Measurements from ENCODE around the gene OPCML. TPM values are rescaled to one million over a fixed set of nuclear protein-coding genes. Genes with fewer than 3 reads are reported as not detected.
A peak's percentile ranks its signal among the peaks of the same experiment; 100 is the strongest.

OPCML gene
- total and polyA plus RNA-seq, 2 experiments from 2014 or later, result 1.2 to 4.4 TPM

GRCh38 chr11:133096981-133097380 lies 435.3 kb downstream of the OPCML start:
- no peaks in the 10 kb centered on the region for H3K27me3 ChIP-seq (ENCODE audit: insufficient read depth)
- H3K79me2 ChIP-seq (replicated peaks; ENCODE audit: insufficient read depth), result no peaks in the 10 kb centered on the region; the same call in 1 of the 2 replicates
- no peak overlapping the region for H3K4me3 ChIP-seq
- Mint-ChIP-seq H3K36me3 (ENCODE audit: low read depth) (peaks cover 3% of the 10 kb centered on the region; the same call in 2 of the 3 replicates), H3K27me3 (ENCODE audit: insufficient read depth, low read depth, poor library complexity) (peaks cover 1% of the 10 kb centered on the region), H3K27ac (no peak overlapping the region), H3K4me3 (no peak overlapping the region), H3K4me1 (peaks cover 19% of the 10 kb centered on the region), H3K9me3 (peaks cover 8% of the 10 kb centered on the region; the same call in 2 of the 3 replicates)
- no peaks in the 10 kb centered on the region for H3K36me3 ChIP-seq (ENCODE audit: insufficient read depth)
- H3F3A ChIP-seq (replicated peaks; ENCODE audit: low read depth), result no peaks in the 10 kb centered on the region
- no peak overlapping the region for H3K27ac ChIP-seq (ENCODE audit: low read depth)
- no peak for ATAC-seq
- TF ChIP-seq ZNF462 (CRISPR knock-in tag; IDR thresholded peaks at IDR 0.05) (no peak), EZH2 (IDR thresholded peaks at IDR 0.05; ENCODE audit: low read depth, unreplicated experiment) (no peak), CREB1 (CRISPR knock-in tag; IDR thresholded peaks at IDR 0.05; ENCODE audit: low read depth) (no peak), ZNF114 (CRISPR knock-in tag; IDR thresholded peaks at IDR 0.05) (no peak), POLR2AphosphoS5 (IDR thresholded peaks at IDR 0.05; ENCODE audit: low read depth) (no peak), REST (IDR thresholded peaks at IDR 0.05; ENCODE audit: unreplicated experiment) (no peak), CTCF (conservative IDR thresholded peaks at IDR 0.05; ENCODE audit: low read depth in 2 of 2) (no peak), EZH2phosphoT487 (IDR thresholded peaks at IDR 0.05; ENCODE audit: unreplicated experiment) (no peak), ETS1 (IDR thresholded peaks at IDR 0.05) (no peak), NANOG (IDR thresholded peaks at IDR 0.05; ENCODE audit: borderline replicate concordance) (no peak), STAT1 (IDR thresholded peaks at IDR 0.05; ENCODE audit: unreplicated experiment) (no peak), ZNF331 (CRISPR knock-in tag; IDR thresholded peaks at IDR 0.05; ENCODE audit: low read depth) (no peak), JUNB (IDR thresholded peaks at IDR 0.05; ENCODE audit: unreplicated experiment) (no peak)
- no peak overlapping the region for H2AFZ ChIP-seq
- H4K20me1 ChIP-seq (replicated peaks; ENCODE audit: insufficient read depth), result no peaks in the 10 kb centered on the region
- H3K4me1 ChIP-seq (ENCODE audit: insufficient read depth), result peaks cover 17% of the 10 kb centered on the region
- DNase-seq (ENCODE audit: low spot score), result no peak
- no peaks in the 10 kb centered on the region for H3K9me2 ChIP-seq (ENCODE audit: insufficient read depth)
- 0 out of 2 replicates have a peak overlapping the region, but pooled peaks have one; percentile 58 for H3K4me2 ChIP-seq

Measured in GM23338 (cell line).